ENCODE data around the gene ADGRG3. TPM values are rescaled to one million over a fixed set of nuclear protein-coding genes. Genes with fewer than 3 reads are reported as not detected.

The ADGRG3 gene
- total RNA-seq, 2 donors from 2014 or later, result 0.21 to 0.84 TPM

- Mint-ChIP-seq H3K36me3 (no peaks in the 10 kb centered on the region), H3K27ac (no peak overlapping the region), H3K9me3 (no peaks in the 10 kb centered on the region)
- no peak for ATAC-seq
- DNase-seq (ENCODE audit: low spot score in 2 of 2), result no peak
Measured at GRCh38 chr16:57640612-57641011, 27.5 kb upstream of the ADGRG3 start.

DNA sequence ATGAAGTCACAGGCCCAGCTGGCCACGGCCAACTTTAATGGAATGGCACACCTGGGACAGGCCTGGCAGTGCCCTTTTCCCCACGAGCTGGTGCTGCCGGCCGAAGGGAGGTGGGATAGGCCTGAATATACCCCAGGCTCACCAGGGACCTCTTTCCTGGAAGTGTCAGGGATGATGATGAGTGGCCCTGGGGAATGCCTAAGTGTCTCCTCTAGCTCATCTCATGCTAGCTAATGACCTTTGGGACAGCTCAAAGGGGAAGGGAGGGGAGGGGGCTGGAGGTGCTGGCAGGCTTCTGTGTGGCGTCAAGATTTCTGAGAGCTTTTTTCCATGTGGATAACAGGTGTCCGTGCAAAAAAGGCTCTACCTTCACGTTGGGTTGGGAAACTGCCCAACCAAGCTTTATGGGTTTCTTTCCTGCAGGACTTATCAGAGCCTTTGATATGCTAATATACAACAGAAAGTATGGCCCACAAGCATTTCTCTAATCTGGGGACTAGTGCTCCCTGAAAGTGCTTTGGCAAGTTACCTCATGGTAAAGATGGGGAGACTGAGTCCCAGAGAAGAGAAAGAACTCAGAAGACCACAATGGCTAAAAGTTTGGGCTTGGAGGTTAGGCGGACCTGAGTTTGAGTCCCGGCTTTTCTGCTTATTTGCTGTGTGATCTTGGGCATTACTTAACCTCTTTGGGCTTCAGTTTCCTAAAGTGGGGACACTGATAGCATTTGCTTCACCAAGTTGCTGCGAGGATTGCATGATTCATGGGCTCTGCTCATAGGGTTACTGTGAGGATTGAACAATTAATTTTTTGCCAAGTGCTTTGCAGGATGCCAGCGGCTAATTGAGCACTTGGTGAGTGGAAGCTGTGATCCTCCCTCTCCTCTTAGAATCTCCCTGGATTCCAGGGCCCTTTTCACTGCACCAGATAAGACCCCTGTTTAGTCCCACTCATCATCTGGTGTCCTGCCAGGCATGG, 25.7 kb upstream of the ADGRG3 start:
- Mint-ChIP-seq H3K9me3 (no peaks in the 10 kb centered on the region), H3K27ac (peak overlapping the region in 1 of 2 donors; percentile 2), H3K36me3 (no peaks in the 10 kb centered on the region)
- DNase-seq (ENCODE audit: low spot score in 2 of 2) (no peak), ATAC-seq (no peak)

DNA sequence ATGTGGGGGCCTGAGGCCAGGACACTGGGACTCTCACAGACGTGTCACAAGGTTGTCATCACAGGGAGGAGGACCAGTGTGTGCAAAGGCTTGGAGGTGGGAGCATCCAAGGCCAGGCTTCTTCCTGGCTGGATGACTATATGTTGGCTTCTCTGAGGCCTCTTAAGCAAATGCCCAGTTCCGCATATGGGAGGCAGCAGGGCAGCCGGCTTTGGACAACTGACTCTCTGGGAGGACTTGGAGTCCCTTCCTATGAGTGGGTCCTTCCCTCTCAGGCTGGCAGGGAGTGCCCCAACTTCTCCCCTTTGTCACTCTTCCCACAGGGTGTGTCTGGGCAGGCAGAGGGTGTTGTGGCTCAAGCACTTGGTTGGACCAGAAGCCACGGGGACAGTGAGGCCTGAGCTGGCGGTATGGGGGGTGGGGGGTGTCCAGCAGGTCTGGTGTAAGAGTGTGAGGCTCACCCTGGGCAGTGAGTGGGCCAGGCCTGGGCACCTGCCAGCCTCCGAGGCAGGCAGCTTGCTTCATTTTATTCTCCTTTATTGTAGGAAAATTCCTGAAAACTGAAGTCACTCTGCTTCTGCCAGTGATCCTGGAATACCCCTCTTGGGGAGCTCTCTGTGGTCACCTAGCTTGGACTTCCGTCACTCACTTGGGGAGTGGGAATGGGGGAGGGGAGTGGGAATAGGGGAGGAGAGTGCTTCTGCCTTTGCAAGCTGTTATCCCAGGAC, 24.8 kb upstream of the ADGRG3 start:
- no peak for ATAC-seq

DNA sequence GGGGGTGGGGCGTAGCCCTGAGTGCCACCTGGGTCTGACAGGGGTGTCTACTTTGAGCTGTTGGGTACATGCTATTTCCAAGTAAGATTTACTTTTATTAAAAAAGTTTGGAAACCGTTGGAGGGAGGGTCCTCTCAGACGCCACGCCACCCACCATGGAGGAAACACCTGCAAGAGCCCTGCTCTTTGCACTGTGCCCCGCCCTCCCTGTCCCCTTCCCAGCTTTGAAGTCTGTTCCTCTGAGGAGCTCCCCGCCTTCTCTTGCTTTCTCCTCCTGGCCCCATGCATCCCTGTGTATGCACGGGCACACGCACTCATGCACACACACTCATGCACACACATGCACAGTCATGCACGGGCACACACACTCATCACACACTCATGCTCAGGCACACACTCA, 24.2 kb upstream of the ADGRG3 start:
- Mint-ChIP-seq H3K36me3 (no peaks in the 10 kb centered on the region), H3K9me3 (no peaks in the 10 kb centered on the region), H3K27ac (no peak overlapping the region)
- no peak for DNase-seq (ENCODE audit: low spot score in 2 of 2)
- no peak for ATAC-seq

More for the DNA sequence above, 24.8 kb upstream of the ADGRG3 start:
- Mint-ChIP-seq H3K27ac (no peak overlapping the region), H3K9me3 (no peaks in the 10 kb centered on the region), H3K36me3 (no peaks in the 10 kb centered on the region)
- no peak for DNase-seq (ENCODE audit: low spot score in 2 of 2)

DNA sequence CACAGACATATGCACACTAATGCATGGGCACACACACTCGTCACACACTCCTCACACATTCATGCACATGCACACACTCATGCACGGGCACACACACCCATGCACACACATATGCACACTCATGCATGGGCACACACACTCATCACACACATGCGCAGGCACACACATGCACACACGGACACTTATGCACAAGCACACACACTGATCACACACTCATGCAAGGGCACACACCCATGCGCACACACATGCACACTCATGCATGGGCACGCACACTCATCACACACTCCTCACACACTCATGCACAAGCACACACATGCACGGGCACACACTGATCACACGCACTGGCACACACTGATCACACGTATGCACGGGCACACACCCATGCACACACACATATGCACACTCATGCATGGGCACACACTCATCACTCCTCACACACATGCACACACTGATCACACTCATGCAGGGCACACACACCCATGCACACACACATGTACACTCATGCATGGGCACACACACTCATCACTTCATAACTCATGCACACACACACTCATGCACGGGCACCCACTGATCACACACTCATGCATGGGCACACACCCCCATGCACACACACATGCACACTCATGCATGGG, 23.6 kb upstream of the ADGRG3 start:
- ATAC-seq, result no peak
- Mint-ChIP-seq H3K9me3 (no peaks in the 10 kb centered on the region), H3K27ac (no peak overlapping the region), H3K36me3 (no peaks in the 10 kb centered on the region)
- DNase-seq (ENCODE audit: low spot score in 2 of 2), result no peak

- no peak overlapping the region for H3K27ac Mint-ChIP-seq
- no peaks in the 10 kb centered on the region for H3K9me3 Mint-ChIP-seq
- H3K36me3 Mint-ChIP-seq, result no peaks in the 10 kb centered on the region
- no peak for DNase-seq (ENCODE audit: low spot score in 2 of 2)
- no peak for ATAC-seq
Measured at GRCh38 chr16:57645169-57645568, 22.9 kb upstream of the ADGRG3 start.

DNA sequence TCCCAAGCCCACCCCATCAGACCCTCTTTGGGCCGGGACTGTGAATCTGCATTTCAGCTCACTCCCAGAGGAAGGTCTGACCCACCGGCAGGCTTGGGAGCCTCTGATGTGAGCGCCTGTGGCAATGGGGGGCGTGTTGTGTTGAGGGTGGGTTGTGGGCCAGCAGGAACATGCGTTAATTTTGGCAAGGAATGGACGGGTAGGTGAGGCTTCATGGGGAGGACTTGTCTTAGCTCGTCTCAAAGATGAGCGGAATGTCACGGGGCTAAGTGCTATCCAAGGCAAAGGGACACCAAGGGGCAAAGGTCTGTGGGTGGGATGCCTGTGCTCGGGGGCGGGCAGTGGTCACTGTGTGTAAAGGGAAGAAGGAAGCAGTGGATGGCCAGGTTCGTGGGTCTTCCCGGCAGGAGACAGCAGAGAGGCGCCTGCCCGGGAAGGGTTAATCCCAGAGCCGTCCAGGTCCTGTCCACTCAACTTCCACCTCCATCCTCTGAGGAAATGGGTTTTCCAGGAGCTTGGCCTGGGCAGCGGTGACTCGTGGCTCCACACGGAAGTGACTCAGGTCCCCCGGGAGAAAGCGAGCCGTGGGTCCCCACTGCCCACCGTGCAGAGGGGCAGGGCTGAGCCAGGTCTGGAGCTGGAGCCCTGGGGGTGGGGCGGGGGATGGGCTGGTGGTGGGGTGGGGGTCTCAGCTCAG, 22.3 kb upstream of the ADGRG3 start:
- ATAC-seq (no peak), DNase-seq (ENCODE audit: low spot score in 2 of 2) (no peak)
- Mint-ChIP-seq H3K27ac (no peak overlapping the region), H3K9me3 (no peaks in the 10 kb centered on the region), H3K36me3 (no peaks in the 10 kb centered on the region)

DNA sequence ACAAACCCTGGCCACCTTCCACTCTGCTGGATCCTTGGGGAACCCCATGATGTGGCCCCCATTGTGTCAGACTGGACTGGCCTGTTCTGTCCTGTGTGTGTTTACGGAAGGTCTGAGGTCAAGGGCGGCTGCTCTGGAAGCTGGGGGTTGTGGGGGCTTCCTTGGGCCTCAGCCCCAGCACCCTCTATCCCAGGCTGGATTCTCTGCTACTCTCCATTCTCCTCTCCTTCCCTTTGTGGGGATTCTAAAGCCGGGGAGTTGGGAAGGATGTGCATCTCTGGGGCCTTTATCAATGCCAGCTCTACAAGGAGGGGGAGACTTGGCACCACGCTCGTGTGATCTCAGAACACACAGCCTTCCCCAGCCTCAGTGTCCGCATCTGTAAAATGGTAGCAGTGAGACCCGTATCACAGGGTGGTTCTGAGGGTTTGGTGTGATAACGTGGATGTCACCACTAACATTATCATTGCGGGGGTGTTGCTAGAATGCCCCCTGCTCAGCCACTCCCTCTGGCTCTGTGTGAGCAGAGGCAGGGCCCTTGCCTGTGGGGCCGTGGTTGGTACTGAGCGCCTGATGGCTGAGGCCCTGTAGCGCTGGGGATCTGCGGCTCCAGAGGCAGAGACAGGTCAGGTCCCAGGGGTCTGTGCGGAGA, 21.6 kb upstream of the ADGRG3 start:
- no peak for DNase-seq (ENCODE audit: low spot score in 2 of 2)
- Mint-ChIP-seq H3K27ac (no peak overlapping the region), H3K9me3 (no peaks in the 10 kb centered on the region), H3K36me3 (no peaks in the 10 kb centered on the region)
- ATAC-seq, result no peak

DNA sequence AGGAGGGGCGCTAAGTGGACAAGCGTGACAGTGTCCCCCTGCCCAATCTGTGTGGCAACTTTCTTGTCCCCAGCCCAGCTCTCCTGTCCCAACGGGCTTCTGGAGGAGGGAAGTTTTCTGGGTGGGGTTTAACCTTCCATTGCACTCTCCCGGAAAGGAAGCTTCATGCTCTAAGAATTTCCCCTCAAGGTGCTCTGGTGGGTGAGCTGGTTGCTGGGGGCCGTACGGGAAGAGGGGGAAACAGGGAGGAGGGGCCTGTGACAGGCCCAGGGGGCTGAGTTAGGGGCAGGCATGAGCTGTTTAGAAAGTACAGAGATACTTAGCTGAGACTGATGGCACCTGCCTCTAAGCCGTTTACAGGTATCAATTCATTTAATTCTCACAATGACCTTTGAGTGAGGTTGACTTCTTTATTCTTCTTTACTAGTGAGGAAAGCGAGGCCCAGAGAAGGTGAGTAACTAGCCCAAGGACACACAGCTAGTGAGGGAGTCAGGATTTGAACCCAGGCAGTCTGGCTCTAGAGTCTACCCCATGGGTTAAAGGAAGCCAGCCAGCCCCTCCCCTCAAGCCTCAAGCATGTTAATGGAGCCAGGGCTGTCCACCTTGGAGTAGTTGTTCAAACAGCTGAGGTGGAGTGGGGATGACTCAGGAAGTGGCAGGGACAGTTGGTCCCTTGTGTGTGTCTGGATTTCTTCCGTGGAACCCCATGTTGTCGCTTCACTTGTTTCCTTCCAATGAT, 20.8 kb upstream of the ADGRG3 start:
- H3K36me3 Mint-ChIP-seq, result no peaks in the 10 kb centered on the region
- ATAC-seq (no peak), DNase-seq (ENCODE audit: low spot score in 2 of 2) (no peak)
- H3K27ac Mint-ChIP-seq, result peak overlapping the region; percentile 72 to 84
- H3K9me3 Mint-ChIP-seq, result no peaks in the 10 kb centered on the region

DNA sequence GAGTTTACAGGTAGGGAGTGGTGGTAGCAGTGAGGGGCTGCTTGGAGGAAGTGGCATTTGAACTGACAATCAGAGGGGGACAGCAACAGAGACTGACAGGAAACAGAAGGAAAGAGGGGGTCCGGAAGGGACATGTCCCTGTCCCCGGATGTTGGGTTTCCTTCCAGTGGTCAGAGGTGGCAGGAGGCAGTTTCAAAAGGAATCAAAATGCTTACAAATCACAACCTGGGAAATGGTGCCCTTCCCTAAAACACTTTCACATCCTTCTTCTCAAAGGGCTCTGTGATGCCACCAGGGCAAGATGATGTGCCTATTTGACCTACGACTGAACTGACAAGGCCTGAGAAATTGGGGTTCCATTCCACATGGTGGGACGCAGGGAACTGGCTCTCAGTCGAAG, 20.0 kb upstream of the ADGRG3 start:
- Mint-ChIP-seq H3K9me3 (no peaks in the 10 kb centered on the region), H3K36me3 (no peaks in the 10 kb centered on the region), H3K27ac (peak overlapping the region in 1 of 2 donors; percentile 84)
- DNase-seq (ENCODE audit: low spot score in 2 of 2), result no peak
- ATAC-seq, result no peak

DNA sequence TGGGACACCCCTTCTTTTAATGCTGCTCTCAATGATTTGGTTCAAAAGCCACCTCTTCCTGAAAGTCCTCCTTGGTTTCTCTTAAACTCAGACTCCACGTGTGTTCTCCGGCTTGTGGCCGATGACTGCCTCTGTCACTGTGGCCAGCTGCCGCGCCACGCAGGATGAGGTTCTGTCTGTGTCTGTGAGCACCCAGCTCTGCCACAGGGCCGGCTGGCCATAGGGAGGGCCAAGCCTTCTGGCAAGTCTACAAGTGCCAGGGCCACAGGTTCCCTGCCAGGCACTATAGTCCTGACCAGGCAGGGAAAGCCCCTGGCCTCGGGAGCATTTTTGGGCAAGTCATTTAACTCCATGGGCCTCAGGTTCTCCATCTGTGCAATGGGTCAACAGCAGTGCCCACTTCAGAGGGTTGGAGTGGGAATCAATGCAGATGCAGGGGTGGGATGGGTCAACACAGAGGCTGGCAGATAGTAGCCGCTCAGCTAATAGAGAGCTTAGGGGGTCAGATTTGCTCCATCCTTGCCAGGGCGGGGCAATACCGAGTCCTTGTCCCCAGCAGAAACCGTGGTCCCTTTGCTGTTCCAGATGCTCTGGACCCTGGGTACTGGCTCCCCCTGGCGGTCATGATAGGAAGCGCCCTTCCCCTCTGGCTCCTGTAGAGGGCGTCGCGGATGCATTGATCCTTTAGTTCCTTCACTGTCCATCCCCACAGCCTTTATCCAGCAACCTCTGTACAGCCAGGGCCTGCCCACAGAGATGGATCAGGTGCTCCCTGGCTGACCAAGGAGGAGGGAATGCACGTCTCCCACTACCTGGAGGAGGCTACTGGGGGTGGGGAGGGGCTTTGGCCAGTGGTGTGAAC, 19.3 kb upstream of the ADGRG3 start:
- peak overlapping the region; percentile 56 to 68 for H3K27ac Mint-ChIP-seq
- H3K36me3 Mint-ChIP-seq, result no peaks in the 10 kb centered on the region
- DNase-seq (ENCODE audit: low spot score in 2 of 2), result peak; percentile 87 to 94
- peak; percentile 83 to 85 for ATAC-seq
- H3K9me3 Mint-ChIP-seq, result no peaks in the 10 kb centered on the region

DNA sequence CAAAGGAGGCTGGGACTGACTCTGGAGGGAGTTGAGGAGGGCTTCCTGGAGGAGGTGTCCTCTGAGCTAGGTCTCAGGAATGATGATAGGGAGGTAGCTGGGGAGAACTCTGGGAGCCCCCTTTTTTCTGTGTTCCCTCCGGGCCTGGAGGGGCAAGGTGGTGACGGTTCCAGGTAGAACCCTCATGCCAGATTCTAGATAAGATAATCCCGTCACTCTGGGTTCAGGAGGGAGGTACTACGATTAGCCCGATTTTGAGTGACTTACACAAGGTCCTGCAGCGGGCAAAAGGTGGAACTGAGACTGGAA, 18.7 kb upstream of the ADGRG3 start:
- DNase-seq (ENCODE audit: low spot score in 2 of 2), result no peak
- no peaks in the 10 kb centered on the region for H3K9me3 Mint-ChIP-seq
- H3K36me3 Mint-ChIP-seq, result no peaks in the 10 kb centered on the region
- H3K27ac Mint-ChIP-seq, result peak overlapping the region; percentile 56 to 68
- ATAC-seq, result no peak

DNA sequence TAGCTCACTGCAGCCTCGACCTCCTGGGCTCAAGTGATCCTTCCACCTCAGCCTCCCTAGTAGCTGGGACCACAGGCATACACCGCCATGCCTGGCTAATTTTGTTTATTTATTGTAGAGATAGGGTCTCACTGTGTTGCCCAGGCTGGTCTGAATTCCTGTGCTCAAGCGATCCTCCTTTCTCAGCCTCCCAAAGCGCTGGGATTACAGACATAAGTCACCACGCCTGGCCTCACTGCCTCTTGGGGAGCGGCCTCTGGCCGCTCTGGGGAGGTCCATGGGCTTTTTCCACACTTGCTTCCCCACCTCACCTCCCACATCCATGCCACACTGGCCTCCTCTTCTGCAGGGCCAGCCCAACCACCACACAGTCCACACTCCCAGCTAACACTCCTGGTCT, 18.3 kb upstream of the ADGRG3 start:
- DNase-seq (ENCODE audit: low spot score in 2 of 2) (no peak), ATAC-seq (no peak)
- Mint-ChIP-seq H3K9me3 (no peaks in the 10 kb centered on the region), H3K27ac (peak overlapping the region in 1 of 2 donors; percentile 15), H3K36me3 (no peaks in the 10 kb centered on the region)

DNA sequence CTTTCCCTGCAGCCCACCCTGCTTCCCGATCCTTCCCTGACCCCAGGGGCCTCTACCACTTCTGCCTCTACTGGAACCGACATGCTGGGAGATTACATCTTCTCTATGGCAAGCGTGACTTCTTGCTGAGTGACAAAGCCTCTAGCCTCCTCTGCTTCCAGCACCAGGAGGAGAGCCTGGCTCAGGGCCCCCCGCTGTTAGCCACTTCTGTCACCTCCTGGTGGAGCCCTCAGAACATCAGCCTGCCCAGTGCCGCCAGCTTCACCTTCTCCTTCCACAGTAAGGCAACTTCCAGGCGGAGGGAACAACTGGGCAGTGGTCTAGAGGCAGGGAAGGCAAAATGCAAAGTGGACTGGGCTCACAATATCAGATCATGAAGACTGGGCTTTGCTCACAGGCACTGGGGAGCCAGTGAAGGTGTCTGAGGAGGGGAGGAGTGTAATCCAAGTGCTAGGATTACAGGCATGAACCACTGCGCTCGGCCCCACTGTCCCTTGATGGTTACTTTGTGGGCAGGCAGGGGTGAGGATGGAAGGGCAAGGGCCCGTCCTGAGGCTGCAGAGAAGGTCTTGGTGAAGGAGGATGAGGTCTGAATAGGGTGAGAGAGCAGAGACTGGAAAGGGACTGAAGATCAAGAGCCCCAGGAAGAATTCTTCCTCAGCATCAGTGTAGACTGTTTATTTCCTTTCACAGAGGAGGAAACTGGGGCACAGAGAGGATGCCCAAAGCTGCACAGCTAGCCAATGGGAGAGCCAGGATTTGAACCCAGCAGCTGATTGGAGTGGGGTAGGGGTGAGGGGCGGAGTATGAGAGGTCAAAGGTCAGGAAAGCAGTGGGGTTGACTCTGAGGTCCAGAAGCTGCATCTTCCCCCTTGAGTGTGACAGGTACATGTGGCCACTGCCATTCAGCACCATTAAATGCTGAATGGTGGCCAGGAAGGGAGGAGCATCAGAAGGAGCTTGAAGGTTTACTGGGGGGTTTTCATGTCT, 16.5 kb upstream of the ADGRG3 start:
- DNase-seq (ENCODE audit: low spot score in 2 of 2) (no peak), ATAC-seq (peak in 1 of 2 donors; percentile 46)
- H3K9me3 Mint-ChIP-seq, result no peaks in the 10 kb centered on the region
- H3K27ac Mint-ChIP-seq, result peak overlapping the region; percentile 26 to 39
- H3K36me3 Mint-ChIP-seq, result no peaks in the 10 kb centered on the region

Data from activated naive CD4-positive, alpha-beta T cell treated with anti-CD3 and anti-CD28 coated beads, Interleukin-2, amount 50 U/mL, for 72 hours (primary cell).